Measurements from ENCODE around the gene HPSE2. TPM values are rescaled to one million over a fixed set of nuclear protein-coding genes. Genes with fewer than 3 reads are reported as not detected.
A peak's percentile ranks its signal among the peaks of the same experiment; 100 is the strongest.

The HPSE2 gene
- total and polyA plus RNA-seq, 2 of the 13 experiments (the other 11 are each of a cell fraction or from before 2014, with no cell fraction given), result 0.01 TPM; not detected in 1

DNA sequence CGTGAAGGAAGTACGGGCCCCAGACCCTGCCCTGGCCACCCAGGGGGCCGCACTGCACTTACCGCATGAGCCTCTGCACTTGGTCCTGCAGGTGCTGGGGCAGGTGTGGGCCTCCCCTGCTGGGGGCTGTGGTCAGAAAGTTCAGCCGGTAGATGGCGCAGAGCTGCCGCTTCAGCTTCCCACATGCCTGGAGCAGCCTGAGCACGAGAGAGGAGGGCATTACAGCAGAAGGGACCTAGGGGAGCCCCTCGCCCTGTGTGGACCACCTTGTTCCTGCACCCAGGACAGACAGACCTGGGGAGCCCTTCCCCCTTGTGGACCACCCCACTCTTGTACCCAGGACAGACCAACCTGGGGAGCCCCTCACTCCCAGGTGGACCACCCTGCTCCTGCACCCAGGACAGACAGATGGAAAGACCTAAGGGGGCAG lies 811.9 kb downstream of the HPSE2 start (continued):
- TF ChIP-seq, protein P1, sequence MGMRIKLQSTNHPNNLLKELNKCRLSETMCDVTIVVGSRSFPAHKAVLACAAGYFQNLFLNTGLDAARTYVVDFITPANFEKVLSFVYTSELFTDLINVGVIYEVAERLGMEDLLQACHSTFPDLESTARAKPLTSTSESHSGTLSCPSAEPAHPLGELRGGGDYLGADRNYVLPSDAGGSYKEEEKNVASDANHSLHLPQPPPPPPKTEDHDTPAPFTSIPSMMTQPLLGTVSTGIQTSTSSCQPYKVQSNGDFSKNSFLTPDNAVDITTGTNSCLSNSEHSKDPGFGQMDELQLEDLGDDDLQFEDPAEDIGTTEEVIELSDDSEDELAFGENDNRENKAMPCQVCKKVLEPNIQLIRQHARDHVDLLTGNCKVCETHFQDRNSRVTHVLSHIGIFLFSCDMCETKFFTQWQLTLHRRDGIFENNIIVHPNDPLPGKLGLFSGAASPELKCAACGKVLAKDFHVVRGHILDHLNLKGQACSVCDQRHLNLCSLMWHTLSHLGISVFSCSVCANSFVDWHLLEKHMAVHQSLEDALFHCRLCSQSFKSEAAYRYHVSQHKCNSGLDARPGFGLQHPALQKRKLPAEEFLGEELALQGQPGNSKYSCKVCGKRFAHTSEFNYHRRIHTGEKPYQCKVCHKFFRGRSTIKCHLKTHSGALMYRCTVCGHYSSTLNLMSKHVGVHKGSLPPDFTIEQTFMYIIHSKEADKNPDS (CRISPR knock-in tag; IDR thresholded peaks at IDR 0.05), result 0 out of 2 replicates have a peak, but pooled peaks have one; percentile 39
- peak; percentile 70; the same call in 1 of the 2 replicates for TF ChIP-seq ZNF225 (CRISPR knock-in tag; IDR thresholded peaks at IDR 0.05)
- 0 out of 2 replicates have a peak, but pooled peaks have one; percentile 24 for TF ChIP-seq PHF8 (CRISPR knock-in tag; IDR thresholded peaks at IDR 0.05)
- TF ChIP-seq ZFX (CRISPR knock-in tag; IDR thresholded peaks at IDR 0.05; ENCODE audit: low read depth), result peak; percentile 45; the same call in 1 of the 2 replicates
- peak; percentile 53; the same call in 1 of the 2 replicates for TF ChIP-seq SALL1 (CRISPR knock-in tag; IDR thresholded peaks at IDR 0.05)
- TF ChIP-seq HNRNPL (IDR thresholded peaks at IDR 0.05; ENCODE audit: low read depth, low read length), result 0 out of 2 replicates have a peak, but pooled peaks have one; percentile 35
- no peak for TF ChIP-seq NFATC3 (CRISPR knock-in tag; IDR thresholded peaks at IDR 0.05)
- TF ChIP-seq, protein P2, sequence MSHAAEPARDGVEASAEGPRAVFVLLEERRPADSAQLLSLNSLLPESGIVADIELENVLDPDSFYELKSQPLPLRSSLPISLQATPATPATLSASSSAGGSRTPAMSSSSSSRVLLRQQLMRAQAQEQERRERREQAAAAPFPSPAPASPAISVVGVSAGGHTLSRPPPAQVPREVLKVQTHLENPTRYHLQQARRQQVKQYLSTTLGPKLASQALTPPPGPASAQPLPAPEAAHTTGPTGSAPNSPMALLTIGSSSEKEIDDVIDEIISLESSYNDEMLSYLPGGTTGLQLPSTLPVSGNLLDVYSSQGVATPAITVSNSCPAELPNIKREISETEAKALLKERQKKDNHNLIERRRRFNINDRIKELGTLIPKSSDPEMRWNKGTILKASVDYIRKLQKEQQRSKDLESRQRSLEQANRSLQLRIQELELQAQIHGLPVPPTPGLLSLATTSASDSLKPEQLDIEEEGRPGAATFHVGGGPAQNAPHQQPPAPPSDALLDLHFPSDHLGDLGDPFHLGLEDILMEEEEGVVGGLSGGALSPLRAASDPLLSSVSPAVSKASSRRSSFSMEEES (CRISPR knock-in tag; IDR thresholded peaks at IDR 0.05), result 0 out of 2 replicates have a peak, but pooled peaks have one; percentile 18

DNA sequence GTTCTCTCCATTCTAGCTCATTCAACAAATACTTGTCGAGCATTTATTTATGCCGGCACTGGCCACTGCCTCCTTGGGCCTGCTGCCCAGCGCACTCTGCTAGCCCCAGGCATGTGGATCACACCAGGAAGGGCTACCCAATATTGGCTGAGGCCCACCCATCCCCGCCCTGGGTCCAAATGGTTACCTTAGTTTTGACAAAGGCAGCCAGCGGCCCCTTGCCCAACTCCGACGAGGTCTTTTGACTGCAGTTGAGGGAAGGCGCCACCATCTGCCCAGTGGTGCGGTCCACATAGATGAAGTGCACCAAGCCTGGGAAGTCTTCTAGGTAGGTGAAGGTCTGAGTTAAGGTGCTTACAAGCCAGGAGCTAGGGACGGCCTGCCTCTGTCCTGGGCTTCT lies 813.5 kb downstream of the HPSE2 start:
- TF ChIP-seq ZNF331 (CRISPR knock-in tag; IDR thresholded peaks at IDR 0.05), result no peak
- no peak for TF ChIP-seq ONECUT2 (CRISPR knock-in tag; IDR thresholded peaks at IDR 0.05)
- TF ChIP-seq HMG20B (CRISPR knock-in tag; conservative IDR thresholded peaks at IDR 0.05), result no peak
- TF ChIP-seq MLLT10 (CRISPR knock-in tag; IDR thresholded peaks at IDR 0.05), result no peak
- peak; percentile 38 for TF ChIP-seq AGO2 (optimal IDR thresholded peaks at IDR 0.05; ENCODE audit: low read depth, low read length)
- no peak overlapping the region for H3K9ac ChIP-seq (ENCODE audit: insufficient read depth, low read depth, low read length)
- peaks cover 5 to 8% of the 10 kb centered on the region in 2 experiments; a peak in 3 of 5 replicates for H3K36me3 ChIP-seq (replicated peaks in 1 of 2; ENCODE audit: control insufficient read depth in 1 of 2, insufficient read depth in 2 of 2, low read length in 2 of 2)
- 0 out of 2 replicates have a peak, but pooled peaks cover 2% of the 10 kb centered on the region for H4K20me1 ChIP-seq (ENCODE audit: insufficient read depth, low read length)
- CTCF ChIA-PET (ENCODE audit: low intra/inter-chr PET ratio, low total read pairs), result no interaction called here
- POLR2A ChIA-PET, result no interaction called here
- no peak overlapping the region for H2AFZ ChIP-seq (ENCODE audit: low read length)
- BruUV-seq (replicated peaks), result no TSS peak
- no peak overlapping the region for H3K27ac ChIP-seq (ENCODE audit: extremely low read length, insufficient read depth, low read length)
- no peak for ATAC-seq
- FAIRE-seq, result no peak
- DNase-seq (ENCODE audit: low spot score), result no peak
- no peaks in the 10 kb centered on the region for H3K27me3 ChIP-seq (ENCODE audit: control insufficient read depth in 1 of 2, insufficient read depth in 2 of 2, low read length in 2 of 2)
- no peaks in the 10 kb centered on the region for H3K9me3 ChIP-seq (ENCODE audit: low read length)
- H3K4me3 ChIP-seq (replicated peaks in 1 of 3; ENCODE audit: insufficient read depth in 1 of 3, low read depth in 2 of 3, low read length in 3 of 3), result no peak overlapping the region
- intact Hi-C loops (cut with micrococcal nuclease; ENCODE audit: unreplicated experiment) (no loop called here), in situ Hi-C loops (cut with HindIII; ENCODE audit: extremely low pct_ligation_motif_present, low pct_unique_long_range_greater_than_20kb) (no loop called here)
- 96% methylated on average over 5 of the region's 10 CpGs for WGBS (ENCODE audit: low lambda C conversion rate)
- H3K79me2 ChIP-seq (ENCODE audit: insufficient read depth, low read length), result no peaks in the 10 kb centered on the region
- H3K4me2 ChIP-seq (ENCODE audit: low read depth, low read length), result no peak overlapping the region
- H3K4me1 ChIP-seq (ENCODE audit: insufficient read depth, low read length), result peaks cover 10% of the 10 kb centered on the region
